ENCODE results near the gene N4BP2L2. TPM values are rescaled to one million over a fixed set of nuclear protein-coding genes. Genes with fewer than 3 reads are reported as not detected.

Gene N4BP2L2
- total RNA-seq, 1 donor from 2014 or later, result 153 TPM

DNA sequence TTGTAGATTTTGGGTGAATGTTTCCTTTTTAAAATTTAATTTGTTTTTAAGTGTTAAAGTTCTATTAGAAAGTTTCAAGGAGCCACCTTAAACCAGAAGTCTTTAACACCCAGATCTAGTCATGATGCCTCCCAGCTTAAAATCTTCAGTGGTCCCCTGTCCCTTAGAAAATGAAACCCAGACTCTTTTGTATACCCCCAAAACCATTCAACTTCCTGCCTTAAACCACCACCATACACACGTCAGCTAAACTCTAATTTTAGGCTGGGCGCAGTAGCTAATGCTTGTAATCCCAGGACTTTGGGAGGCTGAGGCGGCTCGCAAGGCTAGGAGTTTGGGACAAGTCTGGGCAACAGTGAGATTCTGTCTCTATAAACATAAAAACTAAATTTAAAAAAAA lies 148.5 kb downstream of the N4BP2L2 start:
- no peak for DNase-seq (ENCODE audit: low spot score)
- Histone ChIP-seq H3K4me2 (no peak overlapping the region), H3K27me3 (no peaks in the 10 kb centered on the region), H3K9ac (no peak overlapping the region), H3K36me3 (no peaks in the 10 kb centered on the region), H3K9me3 (ENCODE audit: low read depth) (no peaks in the 10 kb centered on the region), H3K4me3 (no peak overlapping the region), H3K79me2 (ENCODE audit: low read depth) (no peaks in the 10 kb centered on the region), H3F3A (ENCODE audit: low read depth) (peaks cover 4% of the 10 kb centered on the region), H3K4me1 (peaks cover 4% of the 10 kb centered on the region), H3K27ac (no peak overlapping the region), H4K20me1 (ENCODE audit: low read depth) (no peaks in the 10 kb centered on the region), H2AFZ (replicated peaks) (no peak overlapping the region)
- Mint-ChIP-seq H3K36me3 (peaks cover 10% of the 10 kb centered on the region), H3K4me1 (no peaks in the 10 kb centered on the region), H3K27ac (no peak overlapping the region), H3K4me3 (no peak overlapping the region), H3K9me3 (no peaks in the 10 kb centered on the region), H3K27me3 (ENCODE audit: insufficient read depth, low read depth) (peaks cover 2% of the 10 kb centered on the region)
- TF ChIP-seq, protein P1, sequence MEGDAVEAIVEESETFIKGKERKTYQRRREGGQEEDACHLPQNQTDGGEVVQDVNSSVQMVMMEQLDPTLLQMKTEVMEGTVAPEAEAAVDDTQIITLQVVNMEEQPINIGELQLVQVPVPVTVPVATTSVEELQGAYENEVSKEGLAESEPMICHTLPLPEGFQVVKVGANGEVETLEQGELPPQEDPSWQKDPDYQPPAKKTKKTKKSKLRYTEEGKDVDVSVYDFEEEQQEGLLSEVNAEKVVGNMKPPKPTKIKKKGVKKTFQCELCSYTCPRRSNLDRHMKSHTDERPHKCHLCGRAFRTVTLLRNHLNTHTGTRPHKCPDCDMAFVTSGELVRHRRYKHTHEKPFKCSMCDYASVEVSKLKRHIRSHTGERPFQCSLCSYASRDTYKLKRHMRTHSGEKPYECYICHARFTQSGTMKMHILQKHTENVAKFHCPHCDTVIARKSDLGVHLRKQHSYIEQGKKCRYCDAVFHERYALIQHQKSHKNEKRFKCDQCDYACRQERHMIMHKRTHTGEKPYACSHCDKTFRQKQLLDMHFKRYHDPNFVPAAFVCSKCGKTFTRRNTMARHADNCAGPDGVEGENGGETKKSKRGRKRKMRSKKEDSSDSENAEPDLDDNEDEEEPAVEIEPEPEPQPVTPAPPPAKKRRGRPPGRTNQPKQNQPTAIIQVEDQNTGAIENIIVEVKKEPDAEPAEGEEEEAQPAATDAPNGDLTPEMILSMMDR (IDR thresholded peaks at IDR 0.05), result no peak
- TF ChIP-seq EZH2 (IDR thresholded peaks at IDR 0.05), result no peak
- TF ChIP-seq EZH2phosphoT487 (IDR thresholded peaks at IDR 0.05), result no peak

GRCh38 chr13:32385410-32385809 lies 153.2 kb downstream of the N4BP2L2 start:
- H3K79me2 ChIP-seq (ENCODE audit: low read depth), result no peaks in the 10 kb centered on the region
- H3K9me3 Mint-ChIP-seq, result no peaks in the 10 kb centered on the region
- no peak overlapping the region for H3K4me3 ChIP-seq
- H3K27me3 Mint-ChIP-seq (ENCODE audit: insufficient read depth, low read depth), result no peaks in the 10 kb centered on the region
- no peaks in the 10 kb centered on the region for H3K27me3 ChIP-seq
- H3K4me1 ChIP-seq, result no peaks in the 10 kb centered on the region
- no peak overlapping the region for H3K9ac ChIP-seq
- H3K27ac ChIP-seq, result no peak overlapping the region
- H3K27ac Mint-ChIP-seq, result no peak overlapping the region
- peaks cover 8% of the 10 kb centered on the region for H3K36me3 Mint-ChIP-seq
- H2AFZ ChIP-seq (replicated peaks), result no peak overlapping the region
- H3K4me3 Mint-ChIP-seq, result no peak overlapping the region
- H3K36me3 ChIP-seq, result no peaks in the 10 kb centered on the region
- H3K4me2 ChIP-seq, result no peak overlapping the region
- H3F3A ChIP-seq (ENCODE audit: low read depth), result no peaks in the 10 kb centered on the region
- DNase-seq (ENCODE audit: low spot score), result no peak
- no peaks in the 10 kb centered on the region for H3K9me3 ChIP-seq (ENCODE audit: low read depth)
- TF ChIP-seq EZH2phosphoT487 (IDR thresholded peaks at IDR 0.05) (no peak), EZH2 (IDR thresholded peaks at IDR 0.05) (no peak)
- TF ChIP-seq, protein P1 (IDR thresholded peaks at IDR 0.05), result no peak
- no peaks in the 10 kb centered on the region for H3K4me1 Mint-ChIP-seq
- no peaks in the 10 kb centered on the region for H4K20me1 ChIP-seq (ENCODE audit: low read depth)

- Histone ChIP-seq H2AFZ (replicated peaks) (no peak overlapping the region), H3K4me2 (no peak overlapping the region), H3K79me2 (ENCODE audit: low read depth) (no peaks in the 10 kb centered on the region), H3K4me1 (no peaks in the 10 kb centered on the region), H3F3A (ENCODE audit: low read depth) (no peaks in the 10 kb centered on the region), H3K4me3 (no peak overlapping the region), H4K20me1 (ENCODE audit: low read depth) (no peaks in the 10 kb centered on the region), H3K27me3 (no peaks in the 10 kb centered on the region), H3K36me3 (no peaks in the 10 kb centered on the region), H3K9ac (no peak overlapping the region), H3K27ac (no peak overlapping the region), H3K9me3 (ENCODE audit: low read depth) (no peaks in the 10 kb centered on the region)
- H3K27me3 Mint-ChIP-seq (ENCODE audit: insufficient read depth, low read depth), result no peaks in the 10 kb centered on the region
- TF ChIP-seq EZH2phosphoT487 (IDR thresholded peaks at IDR 0.05), result no peak
- no peak for DNase-seq (ENCODE audit: low spot score)
- no peaks in the 10 kb centered on the region for H3K4me1 Mint-ChIP-seq
- H3K4me3 Mint-ChIP-seq, result no peak overlapping the region
- peaks cover 9% of the 10 kb centered on the region for H3K36me3 Mint-ChIP-seq
- no peaks in the 10 kb centered on the region for H3K9me3 Mint-ChIP-seq
- H3K27ac Mint-ChIP-seq, result no peak overlapping the region
Measured at GRCh38 chr13:32384702-32385101, 153.9 kb downstream of the N4BP2L2 start.

DNA sequence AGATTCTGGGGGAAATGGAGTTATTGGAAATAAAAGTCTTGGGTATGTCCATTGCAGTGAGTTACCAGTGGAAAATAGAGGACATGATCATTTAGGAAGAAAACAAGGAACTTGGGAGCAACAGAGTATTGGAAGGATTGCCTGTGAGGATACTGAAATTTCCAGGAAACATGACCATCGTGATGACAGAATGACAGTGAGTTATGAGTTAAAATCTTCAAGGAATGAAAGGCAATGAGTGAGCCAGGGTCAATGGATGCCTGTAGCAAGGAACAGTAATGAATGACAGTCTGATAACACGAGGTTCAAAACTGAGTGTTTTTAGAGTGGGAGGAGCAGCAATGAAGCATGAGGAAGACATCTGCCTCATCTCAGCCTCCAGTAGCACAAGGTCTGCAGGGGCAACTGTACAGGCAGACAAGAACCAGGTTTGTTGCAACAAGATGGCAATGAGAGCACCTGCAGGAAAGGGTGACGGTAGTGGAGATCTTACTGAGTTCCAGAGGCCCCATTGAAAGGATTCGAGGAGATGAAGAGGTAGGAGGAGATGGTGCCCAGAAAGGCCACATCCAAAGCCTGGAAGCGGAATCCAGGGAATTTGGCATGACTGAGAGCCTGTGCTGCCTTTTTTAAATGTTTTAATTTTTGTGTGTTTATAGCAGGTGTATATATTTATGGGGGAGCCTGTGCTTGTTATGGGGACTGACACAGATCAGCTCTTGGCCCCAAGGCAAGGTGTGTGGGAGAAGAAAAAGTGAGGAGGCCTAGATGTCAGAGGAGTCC lies 154.6 kb downstream of the N4BP2L2 start:
- Mint-ChIP-seq H3K4me1 (no peaks in the 10 kb centered on the region), H3K27ac (no peak overlapping the region)

More for the DNA sequence above, 154.6 kb downstream of the N4BP2L2 start:
- no peaks in the 10 kb centered on the region for H3F3A ChIP-seq (ENCODE audit: low read depth)
- H3K9ac ChIP-seq, result no peak overlapping the region
- H3K9me3 ChIP-seq (ENCODE audit: low read depth), result no peaks in the 10 kb centered on the region
- no peaks in the 10 kb centered on the region for H3K27me3 ChIP-seq
- H3K36me3 Mint-ChIP-seq, result peaks cover 14% of the 10 kb centered on the region
- H4K20me1 ChIP-seq (ENCODE audit: low read depth), result no peaks in the 10 kb centered on the region
- no peak overlapping the region for H2AFZ ChIP-seq (replicated peaks)
- no peak for TF ChIP-seq EZH2phosphoT487 (IDR thresholded peaks at IDR 0.05)
- TF ChIP-seq EZH2 (IDR thresholded peaks at IDR 0.05), result no peak
- TF ChIP-seq, protein P1 (IDR thresholded peaks at IDR 0.05), result no peak
- H3K79me2 ChIP-seq (ENCODE audit: low read depth), result no peaks in the 10 kb centered on the region
- no peak overlapping the region for H3K4me2 ChIP-seq
- no peak overlapping the region for H3K4me3 ChIP-seq
- DNase-seq (ENCODE audit: low spot score), result no peak
- H3K4me1 ChIP-seq, result no peaks in the 10 kb centered on the region
- no peak overlapping the region for H3K27ac ChIP-seq
- no peaks in the 10 kb centered on the region for H3K9me3 Mint-ChIP-seq
- no peaks in the 10 kb centered on the region for H3K36me3 ChIP-seq
- no peak overlapping the region for H3K4me3 Mint-ChIP-seq
- H3K27me3 Mint-ChIP-seq (ENCODE audit: insufficient read depth, low read depth), result no peaks in the 10 kb centered on the region

Data from neural progenitor cell (in vitro differentiated cells).